ENCODE measurements around the gene PECR. TPM values are rescaled to one million over a fixed set of nuclear protein-coding genes. Genes with fewer than 3 reads are reported as not detected.

PECR gene
- total RNA-seq, 2 donors from 2014 or later = 2.0 to 6.0 TPM

DNA sequence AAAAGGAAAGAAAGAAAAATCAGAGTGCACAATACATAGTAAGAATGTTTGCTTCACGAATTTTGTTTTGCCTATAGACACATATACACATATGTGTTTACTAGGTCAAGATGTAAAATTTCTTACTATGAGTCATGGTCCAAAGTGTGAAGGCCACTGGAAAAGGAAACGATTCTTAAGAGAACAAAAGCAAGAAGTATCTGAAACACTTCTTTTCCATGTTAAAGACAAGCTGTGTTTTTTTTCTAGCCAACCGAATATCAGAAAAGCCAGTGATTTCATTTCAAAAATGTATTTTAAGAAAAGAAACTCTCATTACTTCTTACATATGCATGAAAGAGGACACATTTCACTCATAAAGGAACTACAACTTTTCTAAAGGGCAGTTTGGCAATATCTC, 24.9 kb downstream of the PECR start:
- no peaks in the 10 kb centered on the region for H3K27me3 ChIP-seq
- no peak overlapping the region for H3K27ac ChIP-seq
- no peaks in the 10 kb centered on the region for H3K9me3 ChIP-seq
- H3K36me3 ChIP-seq = no peaks in the 10 kb centered on the region
- no peak overlapping the region for H3K4me3 ChIP-seq
- no peak for DNase-seq (ENCODE audit: low spot score)
- no peaks in the 10 kb centered on the region for H3K4me1 ChIP-seq
- TF ChIP-seq, protein P1, sequence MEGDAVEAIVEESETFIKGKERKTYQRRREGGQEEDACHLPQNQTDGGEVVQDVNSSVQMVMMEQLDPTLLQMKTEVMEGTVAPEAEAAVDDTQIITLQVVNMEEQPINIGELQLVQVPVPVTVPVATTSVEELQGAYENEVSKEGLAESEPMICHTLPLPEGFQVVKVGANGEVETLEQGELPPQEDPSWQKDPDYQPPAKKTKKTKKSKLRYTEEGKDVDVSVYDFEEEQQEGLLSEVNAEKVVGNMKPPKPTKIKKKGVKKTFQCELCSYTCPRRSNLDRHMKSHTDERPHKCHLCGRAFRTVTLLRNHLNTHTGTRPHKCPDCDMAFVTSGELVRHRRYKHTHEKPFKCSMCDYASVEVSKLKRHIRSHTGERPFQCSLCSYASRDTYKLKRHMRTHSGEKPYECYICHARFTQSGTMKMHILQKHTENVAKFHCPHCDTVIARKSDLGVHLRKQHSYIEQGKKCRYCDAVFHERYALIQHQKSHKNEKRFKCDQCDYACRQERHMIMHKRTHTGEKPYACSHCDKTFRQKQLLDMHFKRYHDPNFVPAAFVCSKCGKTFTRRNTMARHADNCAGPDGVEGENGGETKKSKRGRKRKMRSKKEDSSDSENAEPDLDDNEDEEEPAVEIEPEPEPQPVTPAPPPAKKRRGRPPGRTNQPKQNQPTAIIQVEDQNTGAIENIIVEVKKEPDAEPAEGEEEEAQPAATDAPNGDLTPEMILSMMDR (IDR thresholded peaks at IDR 0.05) = no peak

DNA sequence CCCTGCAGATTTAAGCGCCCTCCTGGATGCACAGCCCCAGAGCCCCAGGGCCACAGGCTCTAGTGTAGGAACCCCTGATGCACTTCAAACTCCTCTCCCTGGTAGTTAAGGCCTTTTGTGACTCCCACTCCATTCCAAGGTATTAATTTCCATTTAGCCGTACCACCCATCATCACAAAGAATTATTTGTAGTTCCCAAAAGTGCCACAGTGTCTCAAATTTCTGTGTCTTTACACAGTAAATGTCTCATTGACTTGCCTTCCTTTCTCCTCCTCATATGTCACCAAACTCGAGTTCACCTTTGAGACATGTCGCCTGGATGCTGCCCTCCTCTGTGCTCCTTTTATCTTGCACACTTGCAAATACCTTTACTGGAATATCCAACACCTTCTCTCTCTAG, 25.9 kb downstream of the PECR start:
- no peak overlapping the region for H3K4me3 ChIP-seq
- TF ChIP-seq, protein P1 (IDR thresholded peaks at IDR 0.05) = no peak
- no peaks in the 10 kb centered on the region for H3K4me1 ChIP-seq
- no peak overlapping the region for H3K27ac ChIP-seq
- no peaks in the 10 kb centered on the region for H3K27me3 ChIP-seq
- no peaks in the 10 kb centered on the region for H3K9me3 ChIP-seq
- DNase-seq (ENCODE audit: low spot score) = no peak
- H3K36me3 ChIP-seq = no peaks in the 10 kb centered on the region

DNA sequence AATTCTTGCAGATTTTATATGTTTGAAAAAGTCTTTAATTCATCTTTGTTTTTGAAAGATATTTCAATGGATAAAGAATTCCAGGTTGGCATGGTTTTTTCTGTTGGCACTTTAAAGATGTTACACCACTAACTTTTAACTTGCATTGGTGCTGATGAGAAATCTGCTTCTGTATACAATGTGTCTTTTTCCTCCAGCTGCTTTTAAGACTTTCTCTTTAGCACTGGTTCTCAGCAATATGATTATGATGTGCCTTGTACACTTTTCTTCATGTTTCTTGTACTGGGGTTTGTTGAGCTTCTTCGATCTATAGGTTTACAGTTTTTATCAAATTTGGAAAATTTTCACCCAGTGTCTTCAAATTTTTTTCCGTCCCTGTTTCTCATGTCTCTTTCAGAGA, 29.2 kb downstream of the PECR start:
- Histone ChIP-seq H3K4me3 (no peak overlapping the region), H3K27ac (no peak overlapping the region), H3K9me3 (no peaks in the 10 kb centered on the region), H3K36me3 (no peaks in the 10 kb centered on the region), H3K4me1 (no peaks in the 10 kb centered on the region), H3K27me3 (no peaks in the 10 kb centered on the region)
- no peak for DNase-seq (ENCODE audit: low spot score)
- TF ChIP-seq, protein P1 (IDR thresholded peaks at IDR 0.05) = no peak

DNA sequence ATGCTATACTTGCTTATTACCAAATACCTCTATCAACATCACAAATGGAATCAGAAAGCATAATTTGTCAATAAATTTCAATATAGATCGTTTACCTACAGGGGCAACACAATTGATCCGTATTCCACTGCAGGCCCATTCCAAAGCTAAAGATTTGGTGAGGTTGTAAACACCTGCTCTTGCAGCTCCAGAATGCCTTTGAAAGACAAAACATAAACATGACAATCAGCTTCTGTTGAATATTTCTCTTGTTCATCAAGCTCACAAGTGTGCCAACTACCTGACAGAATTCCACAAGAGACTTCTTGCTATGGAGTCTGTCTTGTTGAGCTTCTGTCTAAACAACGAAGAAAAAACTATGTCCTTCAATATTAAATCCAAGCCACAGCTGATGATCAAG, 30.3 kb downstream of the PECR start:
- H3K36me3 ChIP-seq = no peaks in the 10 kb centered on the region
- no peaks in the 10 kb centered on the region for H3K4me1 ChIP-seq
- H3K27ac ChIP-seq = no peak overlapping the region
- no peaks in the 10 kb centered on the region for H3K27me3 ChIP-seq
- TF ChIP-seq, protein P1 (IDR thresholded peaks at IDR 0.05) = no peak
- H3K4me3 ChIP-seq = no peak overlapping the region
- no peak for DNase-seq (ENCODE audit: low spot score)
- H3K9me3 ChIP-seq = no peaks in the 10 kb centered on the region

DNA sequence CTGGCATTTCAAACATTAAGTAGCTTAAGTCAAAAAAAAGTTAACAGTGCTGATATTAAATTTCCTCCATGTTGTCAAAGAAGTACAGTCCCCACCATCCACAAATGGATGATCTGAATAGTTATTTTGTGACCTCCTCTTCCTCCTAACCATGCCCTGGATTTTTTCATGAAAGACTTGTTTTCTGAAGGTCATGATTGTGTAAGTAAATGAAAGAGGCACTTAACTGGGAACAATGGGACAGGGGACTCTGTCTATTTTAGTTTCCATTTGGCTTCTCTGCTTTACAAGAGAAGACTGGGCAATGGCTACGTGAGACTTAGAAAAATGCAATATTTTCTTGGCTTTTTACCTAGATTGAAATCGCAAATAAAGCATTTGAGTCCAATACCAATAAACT, 32.2 kb downstream of the PECR start:
- no peak overlapping the region for H3K4me3 ChIP-seq
- no peaks in the 10 kb centered on the region for H3K36me3 ChIP-seq
- TF ChIP-seq, protein P1 (IDR thresholded peaks at IDR 0.05) = no peak
- DNase-seq (ENCODE audit: low spot score) = no peak
- no peak overlapping the region for H3K27ac ChIP-seq
- no peaks in the 10 kb centered on the region for H3K9me3 ChIP-seq
- no peaks in the 10 kb centered on the region for H3K27me3 ChIP-seq
- H3K4me1 ChIP-seq = no peaks in the 10 kb centered on the region

DNA sequence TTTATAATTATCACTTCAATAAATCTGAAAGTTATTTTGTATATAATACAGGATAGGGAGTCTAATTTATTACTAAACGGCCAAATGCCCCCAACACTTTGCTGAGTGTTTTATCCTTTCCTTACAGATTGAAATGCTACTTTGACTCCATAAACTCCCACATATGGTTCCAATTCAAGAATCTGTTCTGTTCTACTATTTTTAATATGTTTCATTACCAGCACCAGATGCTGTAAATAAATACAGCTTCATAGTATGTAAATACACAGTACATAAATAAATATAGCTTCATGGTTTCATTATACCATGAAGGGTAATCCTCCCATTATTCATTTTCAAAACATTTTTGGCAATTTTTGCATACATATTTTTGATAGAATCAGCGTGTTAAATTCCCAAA, 34.2 kb downstream of the PECR start:
- DNase-seq (ENCODE audit: low spot score) = no peak
- H3K36me3 ChIP-seq = no peaks in the 10 kb centered on the region

More for the DNA sequence above, 34.2 kb downstream of the PECR start:
- no peak overlapping the region for H3K27ac ChIP-seq
- TF ChIP-seq, protein P1 (IDR thresholded peaks at IDR 0.05) = no peak
- no peak overlapping the region for H3K4me3 ChIP-seq
- H3K9me3 ChIP-seq = no peaks in the 10 kb centered on the region
- H3K4me1 ChIP-seq = no peaks in the 10 kb centered on the region
- H3K27me3 ChIP-seq = no peaks in the 10 kb centered on the region

Data from right atrium auricular region (tissue), 2 donors.